ENCODE measurements around the gene PRSS23.

The PRSS23 gene

DNA sequence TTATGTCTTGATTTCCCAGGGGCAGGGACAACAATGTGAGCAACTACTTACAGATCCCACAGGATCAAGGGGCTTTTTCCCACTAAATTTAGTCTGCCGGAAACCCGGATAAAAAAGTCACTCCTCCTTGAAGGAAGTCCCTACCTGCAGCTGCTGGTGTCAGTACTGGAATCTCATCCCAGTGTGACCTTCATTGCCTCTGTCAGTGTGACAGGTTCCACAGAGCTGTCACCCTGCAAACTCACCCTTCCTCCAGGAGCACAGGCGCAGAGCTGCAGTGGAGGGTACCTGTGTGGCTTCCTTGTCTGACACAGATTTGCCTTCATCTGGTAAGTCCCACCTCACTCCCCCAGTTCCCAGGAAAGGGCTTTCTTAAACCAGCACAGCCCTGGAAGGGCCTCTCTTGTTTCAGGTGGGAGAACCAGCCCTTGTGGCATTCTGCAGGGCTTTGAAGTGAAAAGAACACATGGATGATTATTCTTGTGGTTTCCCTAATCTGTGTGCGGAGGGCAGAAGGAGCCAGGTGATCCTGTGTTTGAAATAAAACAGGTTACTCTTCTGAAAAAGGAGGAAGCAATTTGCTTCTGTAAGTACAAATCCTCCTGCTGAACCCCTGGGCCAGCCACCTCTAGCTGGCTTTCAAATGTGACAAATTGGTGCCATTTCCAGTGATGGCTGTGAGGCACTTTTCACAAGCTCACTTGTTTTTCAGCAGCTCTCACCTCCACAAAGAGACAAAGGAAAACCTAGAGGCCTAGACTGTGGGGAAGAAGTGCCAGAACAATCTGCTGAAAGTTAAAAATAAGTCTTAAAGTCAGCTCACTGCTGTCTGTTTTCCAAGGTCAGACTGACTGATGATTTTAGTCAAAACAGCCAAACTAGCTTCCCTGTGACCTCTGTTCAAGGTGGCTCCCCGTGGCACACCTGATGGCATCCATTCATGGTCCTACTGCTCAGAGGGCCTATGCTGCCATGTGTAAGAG lies 9.2 kb upstream of the PRSS23 start:
- DNase-seq = no peak

GRCh38 chr11:86792150-86792549 lies 8.2 kb upstream of the PRSS23 start:
- no peak for DNase-seq

DNA sequence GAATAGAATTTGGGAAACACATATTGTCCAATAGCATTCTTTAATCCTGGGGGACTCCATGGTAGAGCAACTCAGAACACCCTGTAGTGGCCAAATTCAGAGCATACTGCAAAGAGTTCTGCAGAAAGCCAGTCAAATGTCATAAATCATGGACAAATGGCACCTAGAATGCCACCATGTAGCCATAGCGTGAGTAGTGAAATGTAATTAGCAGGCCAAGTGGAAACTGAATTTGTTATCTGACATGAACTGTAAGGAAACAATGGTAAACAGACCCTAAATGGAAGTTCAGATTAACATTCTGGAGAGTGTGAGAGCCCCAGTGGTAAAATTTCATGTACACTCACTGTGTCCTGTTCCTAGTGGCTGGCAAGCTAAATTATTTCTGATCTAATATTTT lies 7.0 kb upstream of the PRSS23 start:
- no peak for DNase-seq

DNA sequence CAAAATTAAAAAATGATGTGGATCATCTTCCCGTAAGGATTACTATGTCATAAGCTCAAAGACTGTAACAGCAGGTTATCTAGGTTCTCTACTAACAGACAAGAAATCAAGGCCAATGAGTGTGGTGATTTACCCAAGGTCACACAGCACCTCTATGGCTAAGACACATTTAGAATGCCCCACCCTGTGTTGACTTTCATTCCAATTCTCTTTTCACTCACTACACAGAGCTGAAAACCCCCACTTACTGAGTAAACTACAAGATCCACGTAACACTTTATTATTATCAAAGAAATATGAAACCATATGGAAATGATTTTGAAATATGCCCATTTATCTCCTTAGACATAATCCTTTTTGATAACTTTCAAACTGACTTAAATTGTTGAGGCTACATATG lies 4.8 kb upstream of the PRSS23 start:
- DNase-seq = no peak

DNA sequence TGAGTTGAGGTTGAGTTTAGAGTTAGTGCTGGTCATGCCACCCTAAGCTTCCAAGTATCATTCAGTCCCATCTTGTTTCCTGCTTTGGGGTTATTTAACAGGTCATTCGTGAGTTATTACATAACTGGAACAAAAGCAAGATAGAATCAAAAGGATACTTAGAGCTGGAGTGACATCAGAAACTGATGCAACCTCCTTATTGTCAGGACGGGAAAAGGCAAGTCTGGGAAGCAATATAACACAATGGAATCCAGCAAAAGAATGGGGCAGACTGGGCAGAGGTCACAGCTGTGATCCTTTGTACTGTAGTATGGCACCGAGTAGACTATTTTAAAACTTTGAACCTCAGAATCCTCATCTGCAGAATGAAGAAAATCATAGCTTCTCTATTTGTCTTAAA lies 4.4 kb upstream of the PRSS23 start:
- DNase-seq = no peak

DNA sequence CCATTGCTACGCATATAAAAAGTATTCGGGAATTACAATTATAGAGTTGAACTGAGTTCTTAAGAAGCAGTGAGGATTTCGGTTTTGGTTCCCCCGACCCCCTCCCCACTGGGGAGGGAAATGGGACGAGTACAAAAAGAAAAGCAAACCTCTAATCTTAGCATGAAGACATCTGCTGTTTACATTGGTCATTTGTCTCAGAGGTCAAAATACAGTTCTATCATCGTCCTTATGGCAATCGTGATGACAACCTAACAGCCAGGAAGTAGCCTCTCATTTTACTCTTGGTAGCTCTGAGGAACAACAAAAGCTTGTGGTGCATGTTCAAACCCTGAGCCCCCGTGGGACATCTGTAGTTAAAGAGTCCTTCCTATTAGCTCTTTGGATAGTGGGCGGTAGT lies 3.2 kb upstream of the PRSS23 start:
- DNase-seq = no peak

GRCh38 chr11:86798988-86799387 lies 1.4 kb upstream of the PRSS23 start:
- DNase-seq = no peak

- no peak for DNase-seq
Observed at GRCh38 chr11:86799680-86800075, 664 bp upstream of the PRSS23 start.

DNA sequence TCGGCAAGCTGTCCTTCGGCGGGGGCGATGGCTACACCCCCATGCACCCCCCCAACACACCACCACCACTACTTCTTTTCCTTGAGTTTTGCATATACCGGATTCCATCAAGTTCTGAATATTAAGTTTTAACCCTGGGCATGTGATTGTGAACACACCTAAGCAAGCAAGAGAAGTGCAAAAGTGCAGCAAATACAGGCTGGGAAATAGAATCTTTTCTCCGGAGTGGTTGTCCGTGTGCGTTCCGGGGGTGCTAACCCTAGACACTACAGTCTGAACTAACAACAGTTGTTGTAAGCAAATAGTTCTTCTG lies 574 bp downstream of the PRSS23 start:
- DNase-seq = no peak

DNA sequence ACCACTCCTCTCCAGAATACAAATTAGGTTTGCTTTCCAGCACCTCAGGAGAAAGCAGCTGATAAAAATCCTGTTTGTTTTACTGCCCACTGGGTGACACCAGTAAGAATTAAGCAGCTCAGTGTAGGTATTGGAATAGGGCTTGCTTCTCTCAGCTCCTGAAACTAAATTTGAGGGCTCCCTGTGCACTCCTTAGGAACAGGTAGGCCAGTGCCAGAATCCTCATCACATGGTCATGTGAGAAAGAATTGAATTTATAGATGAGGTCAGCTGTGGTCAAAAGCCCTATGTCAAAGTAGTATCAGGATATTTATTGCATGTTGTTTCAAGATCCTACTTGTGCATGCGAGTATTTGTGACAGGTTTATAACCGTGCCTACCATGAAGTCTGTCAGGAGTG lies 1.0 kb downstream of the PRSS23 start:
- no peak for DNase-seq

DNA sequence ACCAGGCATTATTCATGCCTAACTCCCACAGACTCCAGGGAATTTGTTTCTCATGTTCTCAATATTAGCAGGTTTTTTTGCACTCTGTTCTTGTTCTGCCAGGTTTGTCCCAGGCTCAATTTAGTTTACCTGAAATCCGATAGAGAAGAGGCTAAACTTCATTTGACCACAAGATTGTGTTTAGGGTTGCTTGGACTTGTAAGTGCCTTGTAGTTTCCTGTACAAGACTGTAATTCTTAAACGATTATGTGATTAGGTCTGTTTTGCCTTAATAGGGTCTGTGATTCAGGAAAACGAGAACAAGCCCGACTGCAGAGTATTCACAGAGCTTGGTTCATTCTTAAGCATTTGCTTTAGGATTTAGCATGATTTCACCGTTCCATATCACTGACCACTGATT lies 1.8 kb downstream of the PRSS23 start:
- no peak for DNase-seq

GRCh38 chr11:86802601-86803051 lies 2.3 kb downstream of the PRSS23 start:
- peak; percentile 52 for DNase-seq

DNA sequence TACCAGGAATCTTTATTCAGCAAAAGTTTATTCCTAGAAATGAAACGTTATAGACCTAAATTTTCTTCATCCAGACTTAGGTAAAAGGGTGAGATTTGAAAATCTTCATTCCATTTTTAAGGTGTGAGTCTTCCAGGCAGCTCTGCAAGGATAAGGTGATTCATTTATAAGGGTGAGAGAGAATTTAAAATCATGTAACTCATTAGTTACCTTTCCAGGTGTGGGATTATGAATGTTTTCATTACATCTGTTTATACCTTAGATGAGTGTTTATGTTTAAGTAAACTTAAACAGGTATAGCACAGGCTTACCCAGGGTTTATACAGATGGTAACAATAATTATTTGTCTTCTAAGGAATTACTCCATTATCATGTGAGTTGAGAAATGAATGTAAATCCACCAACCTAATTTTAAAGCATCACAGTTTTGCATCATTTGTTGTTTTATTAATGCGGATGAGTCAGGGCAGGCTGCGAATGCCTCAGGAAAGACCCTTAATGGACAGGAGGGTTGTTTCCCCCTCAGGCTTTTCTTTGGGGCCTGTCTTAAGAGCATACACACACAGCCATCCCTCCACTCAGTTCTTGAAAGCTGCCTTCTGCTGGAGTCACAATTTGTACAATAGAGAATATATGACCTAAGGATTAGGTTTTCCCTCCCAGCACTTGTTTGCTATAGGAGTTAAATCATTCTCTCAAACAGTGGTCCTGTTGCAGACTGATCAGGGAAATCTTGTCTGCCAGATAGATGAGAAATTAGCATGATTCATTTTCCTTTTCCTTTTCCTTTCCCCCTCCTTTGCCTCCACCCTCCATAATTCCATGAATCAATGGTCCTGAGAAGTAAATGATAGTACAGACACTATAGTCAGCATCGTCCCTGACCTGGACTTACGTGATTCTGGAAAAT lies 3.0 kb downstream of the PRSS23 start:
- no peak for DNase-seq

DNA sequence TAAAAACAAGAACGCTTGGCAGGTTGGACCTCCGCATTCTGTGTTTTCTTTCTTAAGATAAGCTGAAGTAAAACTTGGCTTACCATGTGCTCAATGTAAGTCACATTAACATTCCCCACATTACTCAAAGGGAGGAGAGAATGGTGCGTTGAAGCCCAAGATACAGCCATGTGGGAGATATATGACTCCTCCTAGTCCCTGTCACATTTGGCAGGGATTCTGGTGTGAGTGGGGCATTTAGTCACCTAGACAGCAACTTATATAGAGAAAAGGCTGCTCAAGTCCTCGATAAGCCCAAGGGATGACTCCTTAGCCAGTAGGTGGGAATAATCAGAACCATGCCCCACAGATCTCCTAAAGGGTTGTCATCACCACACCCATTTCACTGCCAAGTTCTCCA lies 4.6 kb downstream of the PRSS23 start:
- no peak for DNase-seq

DNA sequence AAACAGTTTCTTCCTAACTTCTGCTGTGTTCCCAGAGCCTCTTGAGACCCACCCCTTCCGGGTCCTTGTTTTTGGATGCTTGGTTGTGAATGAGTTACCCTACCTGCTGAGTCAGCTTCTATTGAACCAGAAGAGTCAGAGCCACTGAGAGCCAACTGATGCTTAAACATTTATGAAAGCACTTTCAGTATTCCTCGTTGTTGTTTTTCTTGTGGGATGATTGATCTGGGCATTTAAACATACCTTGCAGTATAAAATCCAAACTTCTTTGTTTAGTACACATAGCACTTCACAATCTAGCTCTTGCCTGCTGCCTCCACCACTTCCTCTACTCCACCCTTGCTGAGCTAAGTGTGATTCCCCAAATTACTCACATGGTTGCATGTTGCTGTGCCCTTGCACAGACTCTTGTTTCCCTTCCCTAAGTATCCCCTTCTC lies 5.5 kb downstream of the PRSS23 start:
- peak; percentile 65 for DNase-seq

DNA sequence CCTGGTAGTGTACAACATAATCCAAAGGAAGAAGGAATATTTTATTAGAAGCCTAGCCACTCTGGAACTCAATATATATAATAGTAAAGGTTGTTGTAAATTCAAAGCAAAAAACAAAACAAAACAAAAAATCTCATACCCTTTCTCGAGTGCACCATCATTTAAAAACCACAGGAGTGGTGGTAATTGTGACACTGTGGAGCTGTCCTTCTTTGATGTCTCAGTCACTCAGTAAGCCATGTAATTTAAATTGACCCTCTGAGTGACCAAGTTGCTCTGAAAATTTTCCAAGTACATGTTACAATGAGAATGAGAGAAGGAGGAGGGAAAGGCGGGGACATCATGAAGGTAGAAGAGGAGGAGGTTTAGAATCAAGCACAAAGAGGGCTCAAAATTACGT lies 6.6 kb downstream of the PRSS23 start:
- no peak for DNase-seq

DNA sequence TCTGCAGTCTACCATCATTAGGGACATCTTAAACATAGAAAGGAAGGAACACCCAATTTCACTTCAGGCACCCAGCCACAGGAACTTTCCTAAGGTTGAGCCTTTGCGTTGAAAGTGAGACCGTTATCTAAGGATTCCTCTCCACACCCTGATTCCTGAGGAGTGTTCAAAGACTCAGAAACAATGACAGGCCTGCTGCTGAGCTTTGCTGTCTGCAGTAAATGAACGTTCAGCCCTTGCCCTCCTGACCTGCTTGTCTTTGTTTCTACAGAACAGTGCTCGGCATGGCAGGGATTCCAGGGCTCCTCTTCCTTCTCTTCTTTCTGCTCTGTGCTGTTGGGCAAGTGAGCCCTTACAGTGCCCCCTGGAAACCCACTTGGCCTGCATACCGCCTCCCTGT lies 7.0 kb downstream of the PRSS23 start:
- no peak for DNase-seq

DNA sequence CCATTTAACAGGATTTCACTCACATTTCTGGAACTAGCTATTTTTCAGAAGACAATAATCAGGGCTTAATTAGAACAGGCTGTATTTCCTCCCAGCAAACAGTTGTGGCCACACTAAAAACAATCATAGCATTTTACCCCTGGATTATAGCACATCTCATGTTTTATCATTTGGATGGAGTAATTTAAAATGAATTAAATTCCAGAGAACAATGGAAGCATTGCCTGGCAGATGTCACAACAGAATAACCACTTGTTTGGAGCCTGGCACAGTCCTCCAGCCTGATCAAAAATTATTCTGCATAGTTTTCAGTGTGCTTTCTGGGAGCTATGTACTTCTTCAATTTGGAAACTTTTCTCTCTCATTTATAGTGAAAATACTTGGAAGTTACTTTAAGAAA lies 9.2 kb downstream of the PRSS23 start:
- no peak for DNase-seq

DNA sequence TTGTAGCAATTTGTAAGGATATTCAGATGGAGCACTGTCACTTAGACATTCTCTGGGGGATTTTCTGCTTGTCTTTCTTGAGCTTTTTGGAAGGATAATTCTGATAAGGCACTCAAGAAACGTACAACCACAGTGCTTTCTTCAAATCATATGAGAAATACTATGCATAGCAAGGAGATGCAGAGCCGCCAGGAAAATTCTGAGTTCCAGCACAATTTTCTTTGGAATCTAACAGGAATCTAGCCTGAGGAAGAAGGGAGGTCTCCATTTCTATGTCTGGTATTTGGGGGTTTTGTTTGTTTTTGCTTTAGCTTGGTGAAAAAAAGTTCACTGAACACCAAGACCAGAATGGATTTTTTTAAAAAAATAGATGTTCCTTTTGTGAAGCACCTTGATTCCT lies 9.9 kb downstream of the PRSS23 start:
- DNase-seq = no peak

DNA sequence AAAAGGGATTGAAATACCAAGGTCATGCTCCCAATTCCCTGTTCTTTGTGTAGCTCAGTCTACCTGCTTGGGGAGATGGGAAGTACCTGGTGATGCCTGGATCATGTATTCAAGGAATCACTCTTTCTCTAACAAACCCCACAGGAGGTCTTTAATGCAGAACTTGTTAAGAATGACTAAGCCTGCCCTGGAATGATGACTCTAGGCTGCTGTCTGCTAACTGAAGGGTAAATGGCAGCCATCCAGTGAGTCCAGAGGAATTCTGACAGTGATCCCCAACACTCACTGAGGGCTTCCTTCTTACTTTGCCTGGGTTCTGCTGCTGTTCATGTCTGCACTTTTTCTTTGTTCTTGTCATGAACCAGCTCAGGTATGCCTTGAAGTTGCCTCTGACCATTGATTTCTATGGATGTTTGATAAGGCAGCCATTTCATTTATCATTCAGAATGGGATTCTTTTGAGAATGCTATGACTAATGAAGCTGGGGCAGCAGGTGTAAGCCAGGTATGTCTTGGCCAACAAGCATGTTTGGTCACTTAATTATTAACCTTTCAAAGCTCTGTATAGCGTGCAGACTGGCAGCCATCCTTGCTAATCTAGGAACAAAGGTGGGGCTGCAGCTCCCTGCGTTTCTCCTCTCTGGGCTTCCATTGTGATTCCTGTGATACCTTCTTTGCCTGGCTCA lies 11.4 kb downstream of the PRSS23 start:
- DNase-seq = no peak

GRCh38 chr11:86812322-86812670 lies 12.0 kb downstream of the PRSS23 start:
- no peak for DNase-seq

- no peak for DNase-seq
Observed at GRCh38 chr11:86812981-86813380, 12.6 kb downstream of the PRSS23 start.

DNA sequence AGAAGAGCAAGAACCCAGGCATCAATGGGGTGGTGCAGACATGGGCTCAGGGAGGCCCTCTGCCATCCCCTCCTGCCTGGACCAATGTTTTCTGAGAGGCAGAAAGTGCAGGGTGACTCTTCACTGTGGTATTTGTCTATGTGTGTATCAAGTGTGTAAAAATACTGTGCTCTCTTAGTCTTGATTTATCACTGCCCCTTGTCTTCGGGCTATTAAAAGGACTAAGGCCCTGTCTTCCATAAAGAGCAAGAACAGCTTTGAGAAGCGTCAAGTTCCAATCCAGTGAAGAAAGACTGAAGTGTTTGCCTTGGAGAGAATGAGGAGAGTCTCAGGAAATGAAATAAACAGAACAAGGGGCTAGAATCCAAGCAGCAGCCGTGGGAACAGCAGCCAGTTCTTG lies 14.4 kb downstream of the PRSS23 start:
- DNase-seq = no peak

Measured in stimulated activated CD4-positive, alpha-beta T cell treated with anti-CD3 and anti-CD28 coated beads, Interleukin-1b, Interleukin-23, amount 100 ng/mL, for 48 hours (primary cell).